Natural killer cell (primary cell): ENCODE results near the gene KLHDC3. TPM values are rescaled to one million over a fixed set of nuclear protein-coding genes. Genes with fewer than 3 reads are reported as not detected.
A peak's percentile ranks its signal among the peaks of the same experiment; 100 is the strongest.

Experiments
- ATAC-seq, 3 donors: fragments of 150-1000 bp in 2 of 3; fragments of 200-7000 bp in 1 of 3; cut with Tn5 transposase; 1 replicate in 1 of 3; 2 replicates in 2 of 3; pipeline ENCODE4 v1.10.0; 2021; ENCODE audit warnings: mild to moderate bottlenecking in 2 of 3, moderate library complexity in 2 of 3
- DNase-seq, 2 donors: peaks; one replicate each; pipeline versions ENCODE4 v3.0.0 to v3.0.0-alpha.2; 2013 to 2021; ENCODE audit warnings: mixed read lengths in 1 of 2
- H3K27ac ChIP-seq: one replicate; pipeline ENCODE4 v1.5.1; 2013; ENCODE audit warnings: mild to moderate bottlenecking, low read length
- H3K27me3 ChIP-seq: one replicate; pipeline ENCODE4 v1.6.1; 2013; ENCODE audit warnings: low read length; ENCODE audit not compliant: control insufficient read depth, insufficient read depth
- H3K36me3 ChIP-seq: one replicate; pipeline ENCODE4 v1.6.1; 2013; ENCODE audit warnings: low read length; ENCODE audit not compliant: control insufficient read depth, insufficient read depth
- H3K4me1 ChIP-seq: one replicate; pipeline ENCODE4 v1.6.1; 2013; ENCODE audit warnings: low read length; ENCODE audit not compliant: control insufficient read depth, insufficient read depth
- H3K4me3 ChIP-seq: one replicate; pipeline ENCODE4 v1.5.1; 2013; ENCODE audit warnings: low read length
- H3K9me3 ChIP-seq: one replicate; pipeline ENCODE4 v1.6.1; 2013; ENCODE audit warnings: low read length; ENCODE audit not compliant: control insufficient read depth, insufficient read depth
- H3K27ac Mint-ChIP-seq, 2 donors: one replicate each; pipeline ENCODE4 v1.8.0; 2022; ENCODE audit warnings: mild to moderate bottlenecking in 2 of 2, mixed read lengths in 2 of 2, moderate library complexity in 1 of 2
- H3K27me3 Mint-ChIP-seq, 2 donors: one replicate each; pipeline ENCODE4 v1.8.0; 2022; ENCODE audit warnings: low read depth in 2 of 2, mixed read lengths in 2 of 2
- H3K36me3 Mint-ChIP-seq: one replicate; pipeline ENCODE4 v1.8.0; 2022; ENCODE audit warnings: mixed read lengths
- H3K4me1 Mint-ChIP-seq, 2 donors: one replicate each; pipeline ENCODE4 v1.8.0; 2022; ENCODE audit warnings: mixed read lengths in 2 of 2
- H3K4me3 Mint-ChIP-seq: one replicate; pipeline ENCODE4 v1.8.0; 2022; ENCODE audit warnings: mild to moderate bottlenecking, moderate library complexity, mixed read lengths
- H3K9me3 Mint-ChIP-seq, 2 donors: one replicate each; pipeline ENCODE4 v1.8.0; 2022; ENCODE audit warnings: mixed read lengths in 2 of 2
- CTCF ChIP-seq: fragments of 200-600 bp; IDR thresholded peaks from one replicate; pipeline ENCODE4 v1.8.0; 2022; ENCODE audit warnings: antibody characterized with exemption
- WGBS: methylation state at CpG from one replicate; pipeline ENCODE4 v1.1.7; 2013; ENCODE audit warnings: missing lambda C conversion rate; ENCODE audit not compliant: insufficient coverage; 5-methylcytosine and 5-hydroxymethylcytosine counted together
- intact Hi-C: fragments of 100-400 bp; cut with micrococcal nuclease; formaldehyde crosslinking; loops from one replicate; pipeline ENCODE4 v1.14.2; 2022
- total RNA-seq, 4 donors: library from RNA; stranded (reverse); fragments of 120-200 nt in 1 of 4; gene quantifications; one replicate each; pipeline versions ENCODE4 v1.2.3 to v1.2.4, GENCODE V29; 2013 to 2022

KLHDC3 gene
- total RNA-seq, 3 donors from 2014 or later (not counting 1 experiment from before 2014, with no cell fraction given) = 52.7 to 60.9 (median 53.7) TPM

- 95% methylated on average over 11 of the region's 11 CpGs for WGBS
- DNase-seq = no peak
These were observed 31.4 kb downstream of the KLHDC3 start for GRCh38 chr6:43045371-43045930.

GRCh38 chr6:43047998-43048397, 33.9 kb downstream of the KLHDC3 start:
- DNase-seq = no peak
- Mint-ChIP-seq H3K4me1 (peaks cover 15 to 23% of the 10 kb centered on the region in 2 donors), H3K27ac (no peak overlapping the region), H3K4me3 (no peak overlapping the region), H3K27me3 (no peaks in the 10 kb centered on the region), H3K9me3 (no peaks in the 10 kb centered on the region), H3K36me3 (no peaks in the 10 kb centered on the region)
- WGBS = 94% methylated on average over 7 of the region's 7 CpGs
- Histone ChIP-seq H3K27me3 (no peaks in the 10 kb centered on the region), H3K4me1 (peaks cover 9% of the 10 kb centered on the region), H3K9me3 (no peaks in the 10 kb centered on the region), H3K4me3 (no peak overlapping the region), H3K36me3 (peaks cover 27% of the 10 kb centered on the region), H3K27ac (no peak overlapping the region)
- intact Hi-C loops = no loop called here
- ATAC-seq = no peak
- no peak for TF ChIP-seq CTCF

More at GRCh38 chr6:43045371-43045930, 31.4 kb downstream of the KLHDC3 start:
- Histone ChIP-seq H3K27me3 (no peaks in the 10 kb centered on the region), H3K9me3 (no peaks in the 10 kb centered on the region), H3K4me3 (no peak overlapping the region), H3K4me1 (no peaks in the 10 kb centered on the region), H3K36me3 (peaks cover 34% of the 10 kb centered on the region), H3K27ac (no peak overlapping the region)
- Mint-ChIP-seq H3K27me3 (no peaks in the 10 kb centered on the region), H3K9me3 (no peaks in the 10 kb centered on the region), H3K4me3 (no peak overlapping the region), H3K27ac (no peak overlapping the region), H3K36me3 (no peaks in the 10 kb centered on the region), H3K4me1 (peaks cover under 1 to 1% of the 10 kb centered on the region in 2 donors)
- intact Hi-C loops = no loop called here
- ATAC-seq = no peak
- no peak for TF ChIP-seq CTCF

- Histone ChIP-seq H3K4me1 (peaks cover 20% of the 10 kb centered on the region), H3K36me3 (peaks cover 14% of the 10 kb centered on the region), H3K9me3 (no peaks in the 10 kb centered on the region), H3K4me3 (no peak overlapping the region), H3K27me3 (no peaks in the 10 kb centered on the region), H3K27ac (no peak overlapping the region)
- Mint-ChIP-seq H3K27me3 (no peaks in the 10 kb centered on the region), H3K36me3 (no peaks in the 10 kb centered on the region), H3K27ac (peak overlapping the region in 1 of 2 donors; percentile 2), H3K4me1 (peaks cover 27 to 39% of the 10 kb centered on the region in 2 donors), H3K9me3 (no peaks in the 10 kb centered on the region), H3K4me3 (no peak overlapping the region)
- no peak for TF ChIP-seq CTCF
- DNase-seq (no peak), ATAC-seq (no peak)
- 97% methylated on average over 17 of the region's 17 CpGs for WGBS
- intact Hi-C loops = no loop called here
These were observed 36.9 kb downstream of the KLHDC3 start for GRCh38 chr6:43050981-43051380.

- Histone ChIP-seq H3K4me3 (no peak overlapping the region), H3K27ac (no peak overlapping the region), H3K36me3 (peaks cover 11% of the 10 kb centered on the region), H3K27me3 (no peaks in the 10 kb centered on the region), H3K4me1 (peaks cover 20% of the 10 kb centered on the region), H3K9me3 (no peaks in the 10 kb centered on the region)
- peak overlapping the region; percentile 93 to 95 for H3K27ac Mint-ChIP-seq
- intact Hi-C loops = no loop called here
- H3K4me3 Mint-ChIP-seq = peak overlapping the region; percentile 90
- H3K36me3 Mint-ChIP-seq = no peaks in the 10 kb centered on the region
- H3K27me3 Mint-ChIP-seq = no peaks in the 10 kb centered on the region
- DNase-seq = no peak
- peaks cover 27 to 39% of the 10 kb centered on the region in 2 donors for H3K4me1 Mint-ChIP-seq
- no peaks in the 10 kb centered on the region for H3K9me3 Mint-ChIP-seq
- no peak for TF ChIP-seq CTCF
- no peak for ATAC-seq
- 98% methylated on average over 19 of the region's 19 CpGs for WGBS
These were observed 38.3 kb downstream of the KLHDC3 start for GRCh38 chr6:43052225-43052841.
